ENCODE measurements around the gene ARL3.

DNA sequence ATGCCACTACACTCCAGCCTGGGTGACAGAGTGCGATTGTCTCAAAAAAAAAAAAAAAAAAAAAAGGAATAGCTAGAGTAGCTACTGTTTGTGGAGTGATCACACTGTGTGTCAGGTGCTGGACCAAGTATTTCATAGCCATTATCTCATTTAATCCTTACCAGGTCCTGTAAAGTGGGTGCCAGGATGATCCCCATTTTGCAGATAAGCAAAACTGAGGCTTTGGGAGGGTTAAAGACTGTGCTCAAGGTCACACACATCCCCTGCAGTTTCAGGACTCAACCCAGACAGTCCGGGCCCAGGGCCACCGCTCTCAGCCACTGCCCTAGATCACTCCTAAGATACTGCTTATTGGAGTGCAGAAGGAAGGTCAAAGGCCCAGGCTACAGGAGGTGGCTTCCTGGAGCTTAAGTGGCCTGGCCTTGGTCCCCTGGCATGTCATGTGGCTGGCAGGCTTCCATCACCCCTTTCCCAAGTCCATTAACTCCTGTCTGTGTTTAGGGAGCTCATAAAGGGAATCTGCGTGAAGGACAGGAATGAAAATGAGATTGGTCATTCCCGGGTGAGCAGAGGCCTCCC, 17.1 kb upstream of the ARL3 start:
- TF ChIP-seq, protein P1, sequence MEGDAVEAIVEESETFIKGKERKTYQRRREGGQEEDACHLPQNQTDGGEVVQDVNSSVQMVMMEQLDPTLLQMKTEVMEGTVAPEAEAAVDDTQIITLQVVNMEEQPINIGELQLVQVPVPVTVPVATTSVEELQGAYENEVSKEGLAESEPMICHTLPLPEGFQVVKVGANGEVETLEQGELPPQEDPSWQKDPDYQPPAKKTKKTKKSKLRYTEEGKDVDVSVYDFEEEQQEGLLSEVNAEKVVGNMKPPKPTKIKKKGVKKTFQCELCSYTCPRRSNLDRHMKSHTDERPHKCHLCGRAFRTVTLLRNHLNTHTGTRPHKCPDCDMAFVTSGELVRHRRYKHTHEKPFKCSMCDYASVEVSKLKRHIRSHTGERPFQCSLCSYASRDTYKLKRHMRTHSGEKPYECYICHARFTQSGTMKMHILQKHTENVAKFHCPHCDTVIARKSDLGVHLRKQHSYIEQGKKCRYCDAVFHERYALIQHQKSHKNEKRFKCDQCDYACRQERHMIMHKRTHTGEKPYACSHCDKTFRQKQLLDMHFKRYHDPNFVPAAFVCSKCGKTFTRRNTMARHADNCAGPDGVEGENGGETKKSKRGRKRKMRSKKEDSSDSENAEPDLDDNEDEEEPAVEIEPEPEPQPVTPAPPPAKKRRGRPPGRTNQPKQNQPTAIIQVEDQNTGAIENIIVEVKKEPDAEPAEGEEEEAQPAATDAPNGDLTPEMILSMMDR (IDR thresholded peaks at IDR 0.05), result no peak
- TF ChIP-seq, protein P2, sequence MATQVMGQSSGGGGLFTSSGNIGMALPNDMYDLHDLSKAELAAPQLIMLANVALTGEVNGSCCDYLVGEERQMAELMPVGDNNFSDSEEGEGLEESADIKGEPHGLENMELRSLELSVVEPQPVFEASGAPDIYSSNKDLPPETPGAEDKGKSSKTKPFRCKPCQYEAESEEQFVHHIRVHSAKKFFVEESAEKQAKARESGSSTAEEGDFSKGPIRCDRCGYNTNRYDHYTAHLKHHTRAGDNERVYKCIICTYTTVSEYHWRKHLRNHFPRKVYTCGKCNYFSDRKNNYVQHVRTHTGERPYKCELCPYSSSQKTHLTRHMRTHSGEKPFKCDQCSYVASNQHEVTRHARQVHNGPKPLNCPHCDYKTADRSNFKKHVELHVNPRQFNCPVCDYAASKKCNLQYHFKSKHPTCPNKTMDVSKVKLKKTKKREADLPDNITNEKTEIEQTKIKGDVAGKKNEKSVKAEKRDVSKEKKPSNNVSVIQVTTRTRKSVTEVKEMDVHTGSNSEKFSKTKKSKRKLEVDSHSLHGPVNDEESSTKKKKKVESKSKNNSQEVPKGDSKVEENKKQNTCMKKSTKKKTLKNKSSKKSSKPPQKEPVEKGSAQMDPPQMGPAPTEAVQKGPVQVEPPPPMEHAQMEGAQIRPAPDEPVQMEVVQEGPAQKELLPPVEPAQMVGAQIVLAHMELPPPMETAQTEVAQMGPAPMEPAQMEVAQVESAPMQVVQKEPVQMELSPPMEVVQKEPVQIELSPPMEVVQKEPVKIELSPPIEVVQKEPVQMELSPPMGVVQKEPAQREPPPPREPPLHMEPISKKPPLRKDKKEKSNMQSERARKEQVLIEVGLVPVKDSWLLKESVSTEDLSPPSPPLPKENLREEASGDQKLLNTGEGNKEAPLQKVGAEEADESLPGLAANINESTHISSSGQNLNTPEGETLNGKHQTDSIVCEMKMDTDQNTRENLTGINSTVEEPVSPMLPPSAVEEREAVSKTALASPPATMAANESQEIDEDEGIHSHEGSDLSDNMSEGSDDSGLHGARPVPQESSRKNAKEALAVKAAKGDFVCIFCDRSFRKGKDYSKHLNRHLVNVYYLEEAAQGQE (IDR thresholded peaks at IDR 0.05; ENCODE audit: insufficient read depth in 1 of 2, low read depth in 2 of 2, low read length in 1 of 2), result no peak
